GM18502 (cell line): ENCODE results near the gene GPRC5D.

Source experiments
- ATAC-seq: cut with Tn5 transposase; IDR thresholded peaks from one replicate; pipeline ENCODE4 v1.9.1; 2021; ENCODE audit warnings: mild to moderate bottlenecking; ENCODE audit not compliant: unreplicated experiment, poor library complexity

Gene GPRC5D

DNA sequence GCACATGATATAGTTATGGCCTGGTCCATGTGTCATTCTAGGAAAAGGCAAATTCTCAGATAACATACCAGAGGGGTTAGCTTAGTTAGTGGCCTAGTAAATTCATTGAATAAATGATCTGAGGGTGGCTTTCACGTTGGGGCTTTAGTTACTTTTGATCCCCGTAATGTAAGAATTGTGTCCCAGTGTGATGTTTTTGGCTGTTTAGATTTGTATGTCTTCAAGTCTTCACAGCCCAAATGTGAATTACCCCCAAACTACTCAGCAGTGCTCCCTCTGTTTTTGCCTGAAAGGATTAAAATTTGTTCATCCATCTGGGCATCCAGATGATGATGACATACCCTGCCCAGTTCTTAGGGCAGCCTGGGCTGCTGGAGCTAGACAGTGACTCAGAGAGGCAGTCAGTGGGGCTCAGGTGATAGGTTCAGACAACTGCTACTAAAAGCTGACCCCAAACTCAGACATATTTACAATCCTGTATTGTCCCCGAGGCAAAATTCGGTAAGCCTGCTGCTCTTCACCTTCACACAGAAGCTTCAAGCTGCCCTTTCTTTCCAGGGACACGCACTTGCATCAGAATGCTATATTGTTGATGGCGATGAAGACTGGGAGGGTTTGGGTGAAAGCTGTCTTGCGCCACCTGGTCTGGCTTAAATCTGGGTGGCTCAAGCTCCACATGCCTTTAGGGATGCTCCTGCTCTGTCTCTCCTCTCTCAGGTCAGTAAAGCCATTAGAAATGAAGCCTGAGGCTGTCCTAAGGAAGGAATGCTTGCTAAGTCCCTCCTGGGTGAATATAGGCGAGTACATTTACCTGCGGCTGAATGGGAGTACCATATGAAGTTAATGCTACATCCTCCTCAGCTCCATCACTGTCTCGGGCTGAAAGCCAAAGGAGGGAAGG, 10.3 kb downstream of the GPRC5D start:
- no peak for ATAC-seq

DNA sequence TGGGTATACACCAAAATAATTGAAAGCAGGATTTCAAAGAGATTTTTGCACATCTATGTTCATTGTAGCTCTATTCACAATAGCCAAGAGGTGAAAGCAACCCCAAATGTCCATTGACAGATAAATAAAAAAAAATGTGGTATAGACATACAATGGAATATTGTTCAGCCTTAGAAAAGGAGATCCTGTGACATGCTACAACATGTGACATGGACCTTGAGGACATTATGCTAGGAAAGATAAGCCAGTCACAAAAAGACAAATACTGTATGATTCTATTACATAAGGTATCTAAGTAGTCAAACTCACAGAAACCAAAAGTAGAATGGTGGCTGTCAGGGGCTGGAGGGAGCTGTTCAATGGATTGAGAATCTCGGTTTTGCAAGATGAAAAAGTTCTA, 12.1 kb downstream of the GPRC5D start:
- no peak for ATAC-seq

DNA sequence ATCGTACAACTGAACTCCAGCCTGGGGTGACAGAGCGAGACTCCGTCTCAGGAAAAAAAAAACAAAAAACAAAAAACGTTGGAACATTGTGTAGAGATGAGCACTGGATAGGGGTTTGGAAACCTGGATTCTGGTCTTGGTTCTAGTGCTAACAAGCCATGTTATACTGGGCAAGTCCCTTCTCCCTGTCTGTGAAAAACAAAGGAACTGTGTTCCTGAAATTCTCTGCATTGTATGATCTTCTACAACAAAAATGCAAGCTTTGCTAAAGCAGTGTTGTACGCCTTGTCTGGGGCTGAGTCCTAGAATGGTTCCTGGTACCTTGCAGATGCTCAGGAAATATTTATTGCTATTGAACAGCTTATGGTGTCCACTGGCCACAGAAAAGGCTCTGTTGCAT, 13.4 kb downstream of the GPRC5D start:
- ATAC-seq, result no peak

DNA sequence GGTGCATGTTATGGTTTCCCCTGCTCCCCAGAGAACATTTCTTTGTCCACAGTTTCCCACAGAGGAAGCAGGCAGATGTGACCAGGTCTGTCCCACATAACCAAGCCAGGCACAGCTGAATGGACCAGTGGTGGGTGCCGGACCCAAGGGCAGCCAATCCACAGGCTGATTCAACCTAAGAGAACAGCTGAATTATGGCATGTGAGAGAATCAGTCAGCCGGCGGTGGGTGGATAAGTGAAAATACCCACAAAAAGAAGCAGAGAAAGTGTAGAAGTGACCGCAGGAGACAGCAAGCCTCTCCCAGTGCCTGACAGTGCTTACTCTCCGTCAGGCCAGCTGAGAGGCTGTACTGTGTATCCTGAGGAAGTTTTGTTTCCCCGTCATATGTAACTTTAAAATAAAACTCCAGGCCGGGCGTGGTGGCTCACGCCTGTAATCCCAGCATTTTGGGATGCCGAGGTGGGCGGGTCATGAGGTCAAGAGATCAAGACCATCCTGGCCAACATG, 14.9 kb downstream of the GPRC5D start:
- ATAC-seq, result no peak

DNA sequence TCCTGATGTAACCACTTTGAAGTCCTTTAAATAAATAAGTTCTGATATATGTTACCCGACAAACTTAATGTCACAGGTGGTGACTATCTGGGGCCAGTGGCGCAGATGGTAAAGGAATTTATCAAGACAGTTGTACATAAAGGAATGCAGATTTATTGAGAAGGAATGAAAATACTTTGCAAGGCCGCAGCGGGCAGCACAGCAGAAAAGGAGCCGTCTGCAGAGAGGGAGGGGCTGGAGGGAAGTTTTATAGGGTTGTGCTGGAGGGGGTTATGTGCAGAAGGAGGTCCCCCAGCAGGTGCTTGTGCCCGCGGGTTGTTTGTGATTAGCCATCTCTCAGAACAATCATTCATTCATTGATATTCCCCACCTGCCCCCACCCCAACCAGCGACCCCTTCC, 17.4 kb downstream of the GPRC5D start:
- ATAC-seq, result no peak

DNA sequence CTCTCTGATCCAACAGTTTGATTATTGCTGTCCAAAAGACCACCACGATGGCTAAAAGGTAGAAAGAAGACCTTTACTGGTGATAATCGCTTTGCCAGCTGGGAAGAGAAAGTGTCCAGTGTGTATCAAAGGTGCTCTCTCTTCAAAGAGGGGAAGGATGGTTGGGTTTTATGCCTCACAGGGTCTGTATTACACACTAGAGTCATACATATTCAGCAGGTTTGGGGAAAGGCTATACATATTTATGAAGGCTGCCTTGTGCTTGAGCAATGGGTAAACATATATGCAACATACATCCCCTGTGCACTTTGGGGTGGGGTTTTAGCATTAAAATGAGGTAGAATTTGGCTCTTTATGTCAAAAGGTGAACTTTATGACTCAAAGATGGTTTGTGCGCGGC, 18.2 kb downstream of the GPRC5D start:
- no peak for ATAC-seq

DNA sequence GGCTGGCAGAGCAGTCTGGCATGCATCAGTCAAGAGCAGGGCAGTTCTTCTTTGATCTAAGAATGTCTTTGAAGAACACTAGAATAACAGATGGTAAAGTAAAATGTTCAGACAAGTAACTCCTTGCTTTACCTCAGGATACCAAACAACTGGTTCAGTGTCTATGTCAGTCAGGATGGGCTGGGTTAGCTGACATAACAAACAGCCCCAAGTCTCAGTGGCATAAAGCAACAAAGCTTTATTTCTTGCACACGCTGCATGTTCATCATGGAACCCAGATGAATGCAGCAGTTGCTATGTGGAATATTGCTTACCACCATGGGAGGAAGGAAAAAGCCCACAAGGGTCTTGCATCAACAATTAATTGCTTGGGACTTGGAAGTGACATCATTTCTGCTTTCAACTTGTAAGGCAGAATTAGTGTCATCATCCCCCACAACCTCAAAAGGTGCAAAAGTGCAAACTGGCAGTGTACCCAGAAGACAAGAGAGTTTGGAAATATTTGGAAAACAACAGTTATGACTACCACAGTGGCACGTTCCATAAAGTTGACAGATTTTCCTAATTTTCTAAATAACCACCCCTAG, 21.2 kb downstream of the GPRC5D start:
- ATAC-seq, result no peak

DNA sequence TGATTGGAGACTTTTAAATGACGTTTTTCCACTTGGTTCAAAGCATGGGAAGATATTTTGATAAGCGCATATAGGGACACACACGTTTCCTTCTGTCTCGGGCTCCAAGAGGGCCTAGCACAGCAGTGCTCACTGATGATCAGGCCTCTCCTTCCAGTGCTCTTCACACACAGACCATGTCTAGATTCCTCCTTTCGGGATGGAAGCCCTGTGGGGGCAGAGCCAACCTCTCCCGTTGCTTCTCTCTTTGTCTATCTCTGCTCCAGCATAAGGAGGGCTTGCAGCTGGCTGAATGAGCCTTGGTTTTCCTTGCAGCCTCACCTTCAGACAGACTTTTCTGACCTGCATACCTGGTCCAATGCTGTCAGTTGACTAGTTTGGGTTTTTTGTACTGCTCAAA, 22.3 kb downstream of the GPRC5D start:
- ATAC-seq, result no peak

DNA sequence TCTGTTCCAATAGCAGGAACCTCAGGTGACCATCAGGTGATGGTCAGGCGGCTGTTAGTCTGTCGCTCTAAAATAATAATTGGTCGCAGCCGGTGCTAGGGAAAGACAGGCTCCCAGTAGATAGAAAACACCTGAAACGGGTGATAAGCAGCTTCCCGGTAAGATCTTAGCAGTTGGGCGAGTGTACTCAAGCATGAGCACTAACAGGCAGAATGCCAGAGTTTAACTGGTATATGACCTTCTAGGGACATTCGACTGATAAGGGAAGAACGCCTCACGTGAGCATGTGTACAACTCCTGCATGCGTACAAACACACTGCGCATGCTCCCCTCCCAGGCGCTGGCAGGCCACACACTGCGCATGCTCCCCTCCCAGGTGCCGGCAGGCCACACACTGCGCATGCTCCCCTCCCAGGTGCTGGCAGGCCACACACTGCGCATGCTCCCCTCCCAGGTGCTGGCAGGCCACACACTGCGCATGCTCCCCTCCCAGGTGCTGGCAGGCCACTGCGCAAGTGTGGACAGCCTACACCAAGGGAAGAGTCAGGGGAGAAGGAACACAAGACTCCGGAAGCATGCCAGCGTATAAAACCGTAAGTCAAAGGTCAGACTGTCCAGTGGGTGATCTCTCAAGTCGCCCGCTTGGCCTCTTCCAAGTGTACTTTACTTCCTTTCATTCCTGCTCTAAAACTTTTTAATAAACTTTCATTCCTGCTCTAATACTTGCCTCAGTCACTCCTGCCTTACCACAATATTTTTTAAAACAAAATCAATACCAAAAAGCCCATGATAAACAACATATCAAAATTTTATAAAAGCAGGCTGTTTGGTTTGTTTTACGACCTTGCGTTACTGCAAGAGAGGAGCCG, 24.5 kb downstream of the GPRC5D start:
- no peak for ATAC-seq

DNA sequence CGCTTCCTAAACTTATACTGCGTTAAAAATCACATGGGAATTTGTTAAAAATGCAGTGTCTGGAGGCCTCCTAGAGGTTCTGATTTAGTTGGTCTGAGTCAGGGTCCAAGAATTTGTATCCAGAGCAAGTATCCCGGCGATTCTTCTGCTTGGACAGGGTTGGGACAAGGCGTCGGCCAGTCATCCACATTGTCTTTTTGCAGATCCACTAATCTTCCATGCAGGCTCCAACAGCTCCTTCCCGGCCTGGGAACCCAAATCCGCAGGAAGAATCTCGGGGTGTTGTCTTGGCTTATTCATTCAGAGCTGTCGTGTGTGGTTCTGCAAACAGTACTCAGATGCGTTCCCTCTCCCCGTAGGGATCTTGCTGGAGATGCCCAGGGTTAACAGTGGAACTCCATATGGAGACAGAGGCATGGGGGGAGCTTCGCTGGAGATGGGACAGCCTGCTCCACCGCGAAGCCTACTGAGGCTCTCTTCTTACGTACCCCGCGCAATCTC, 25.3 kb downstream of the GPRC5D start:
- no peak for ATAC-seq

DNA sequence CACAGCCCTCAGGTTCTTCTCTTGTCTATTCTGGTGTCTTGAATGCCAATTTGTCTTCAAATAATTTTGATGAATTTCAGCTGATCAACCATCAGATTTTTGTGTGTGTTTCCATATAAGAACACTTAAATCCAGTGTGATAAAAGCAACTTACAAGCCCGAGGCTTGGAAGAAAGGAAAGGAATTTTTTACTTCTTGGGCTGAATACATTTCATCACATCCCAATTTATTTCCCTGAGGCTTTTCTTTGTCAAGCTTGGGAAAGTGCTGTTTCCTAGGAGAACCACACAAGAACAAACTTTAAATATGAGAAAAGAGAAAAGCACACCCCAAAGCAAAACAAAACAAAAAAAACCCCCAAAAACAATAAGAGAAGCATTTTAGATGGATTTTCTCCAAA, 26.6 kb downstream of the GPRC5D start:
- ATAC-seq, result no peak

DNA sequence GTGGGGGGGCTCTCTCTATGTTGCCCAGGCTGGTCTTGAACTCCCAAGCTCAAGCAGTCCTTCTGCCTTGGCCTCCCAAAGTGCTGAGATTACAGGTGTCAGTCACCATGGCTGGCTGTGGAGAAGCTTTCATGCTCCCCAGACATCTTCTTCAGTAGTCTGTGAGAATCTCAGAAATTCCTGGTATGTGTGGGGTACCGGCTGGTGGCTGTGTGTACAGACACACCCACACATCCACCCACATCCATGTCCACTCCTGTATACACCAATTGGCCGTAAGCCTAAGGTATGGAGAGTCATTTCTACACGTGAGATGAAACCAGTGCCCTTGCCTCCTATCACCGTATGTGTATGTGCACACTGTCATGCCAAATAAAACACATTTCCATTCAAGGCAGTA, 27.8 kb downstream of the GPRC5D start:
- ATAC-seq, result no peak

DNA sequence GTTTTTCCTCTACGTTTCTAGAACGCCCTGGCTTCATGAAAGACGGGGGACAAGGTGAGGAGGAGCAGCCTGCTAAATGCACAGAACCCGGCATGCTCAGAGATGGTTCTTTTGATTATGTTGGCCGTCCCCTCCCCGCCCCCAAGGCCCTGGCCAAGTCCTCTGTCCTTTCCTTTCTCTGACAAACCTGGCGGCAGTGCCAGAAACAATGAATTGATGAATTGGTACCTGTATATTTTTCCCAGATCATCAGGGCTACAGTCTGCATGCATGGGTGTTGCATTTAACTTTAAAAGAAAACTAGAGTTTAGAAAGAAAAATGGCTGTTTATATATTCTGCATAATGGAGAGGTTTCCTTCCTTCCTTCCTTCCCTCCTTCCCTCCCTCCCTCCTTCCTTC, 29.0 kb downstream of the GPRC5D start:
- no peak for ATAC-seq

DNA sequence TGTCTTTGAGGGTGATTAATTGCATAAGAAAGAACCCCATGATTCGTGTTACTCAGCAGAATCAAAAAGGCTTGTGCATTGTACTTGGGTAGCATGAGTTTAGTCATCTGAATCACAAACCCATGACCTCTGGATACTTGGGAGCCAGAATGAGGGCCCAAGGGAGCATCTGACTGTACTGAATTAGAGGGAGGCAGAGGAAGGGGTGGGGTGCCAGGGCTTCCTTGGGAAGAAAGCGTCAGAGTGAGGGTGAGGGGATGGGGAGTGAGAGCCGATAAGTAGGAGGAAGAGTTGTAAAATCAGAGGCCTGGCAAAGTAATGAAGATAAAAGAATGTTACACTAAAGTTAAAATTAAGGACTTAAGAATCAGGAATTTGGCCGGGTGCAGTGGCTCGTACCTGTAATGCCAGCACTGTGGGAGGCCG, 29.8 kb downstream of the GPRC5D start:
- no peak for ATAC-seq

DNA sequence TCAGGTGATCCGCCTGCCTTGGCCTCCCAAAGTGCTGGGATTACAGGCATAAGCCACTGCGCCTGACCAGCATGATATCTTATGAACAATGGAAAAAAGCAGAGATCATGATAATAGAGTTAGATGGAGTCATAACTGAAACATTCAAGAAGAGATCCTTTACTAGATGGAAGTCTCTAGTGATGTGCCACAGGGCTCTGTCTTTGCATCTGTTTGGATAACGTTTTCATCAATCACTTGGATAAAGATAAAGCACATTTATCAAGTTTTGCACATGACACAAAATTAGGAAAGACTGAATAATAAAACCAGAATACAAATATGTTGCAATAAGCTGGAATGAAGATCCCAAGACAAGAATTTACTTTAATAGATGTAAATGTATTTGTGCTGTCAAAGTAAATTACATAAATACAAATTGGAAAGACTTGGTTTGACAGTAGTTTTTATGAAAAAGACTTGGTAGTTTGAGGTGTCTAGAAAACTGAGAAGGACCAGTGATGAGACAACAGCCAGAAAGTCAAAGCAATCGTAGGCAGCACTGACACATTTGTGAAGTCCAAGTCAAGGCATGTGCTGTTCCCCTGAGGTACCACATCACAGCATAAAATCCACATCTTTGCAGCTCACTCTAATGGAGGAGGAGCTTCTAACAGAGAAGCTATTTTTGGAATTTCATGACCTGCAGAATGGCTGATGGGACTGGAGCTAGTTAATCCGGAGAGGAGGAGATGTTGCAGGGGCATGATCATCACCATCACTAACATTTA, 32.1 kb downstream of the GPRC5D start:
- ATAC-seq, result no peak

DNA sequence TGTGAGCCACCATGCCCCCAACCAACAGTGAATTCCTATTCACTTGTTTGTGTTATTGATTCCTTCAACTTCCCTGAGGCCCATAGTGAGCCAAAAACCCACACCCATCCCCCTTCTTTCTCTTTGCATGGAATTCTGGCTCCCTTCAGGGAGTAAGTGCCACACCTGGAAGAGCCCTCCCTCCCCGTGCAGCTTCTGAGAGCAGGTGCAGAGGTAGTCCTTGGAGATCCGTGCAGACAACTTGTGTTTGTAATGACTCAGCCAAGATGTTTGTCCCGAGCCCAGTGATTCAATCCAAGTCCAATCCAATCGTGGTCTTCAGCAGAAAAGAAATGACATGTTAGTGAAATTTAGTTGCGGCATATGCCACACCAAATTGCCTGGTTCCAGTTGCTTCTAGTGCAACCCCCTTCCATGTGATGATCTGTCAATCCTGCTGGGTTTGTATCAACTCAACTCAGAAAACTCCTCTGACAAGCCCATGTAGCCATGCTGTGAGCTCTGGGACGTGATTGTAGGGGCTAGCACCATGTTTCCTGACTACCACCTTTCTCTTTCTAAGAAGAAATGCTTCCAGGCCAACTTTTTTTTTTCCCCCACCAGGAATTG, 33.1 kb downstream of the GPRC5D start:
- no peak for ATAC-seq

DNA sequence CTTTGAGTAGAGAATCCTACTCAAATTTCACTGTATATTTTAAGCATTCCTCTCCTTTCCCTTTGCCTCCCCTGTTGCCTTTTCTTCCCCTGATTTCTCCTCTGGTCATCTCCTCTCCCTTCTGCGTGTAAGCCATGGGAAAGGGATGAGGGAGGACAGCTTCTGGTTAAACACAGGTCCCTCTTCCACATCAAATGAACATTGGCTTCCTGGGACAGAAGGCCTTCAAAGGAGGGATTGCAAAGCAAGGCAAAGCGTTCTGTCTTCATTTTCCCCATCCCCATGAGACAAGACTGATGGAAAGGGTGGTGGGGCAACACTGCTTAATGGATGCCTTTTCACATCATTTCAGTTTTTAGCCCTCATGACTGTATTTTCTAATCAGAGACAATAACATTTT, 34.5 kb downstream of the GPRC5D start:
- no peak for ATAC-seq

DNA sequence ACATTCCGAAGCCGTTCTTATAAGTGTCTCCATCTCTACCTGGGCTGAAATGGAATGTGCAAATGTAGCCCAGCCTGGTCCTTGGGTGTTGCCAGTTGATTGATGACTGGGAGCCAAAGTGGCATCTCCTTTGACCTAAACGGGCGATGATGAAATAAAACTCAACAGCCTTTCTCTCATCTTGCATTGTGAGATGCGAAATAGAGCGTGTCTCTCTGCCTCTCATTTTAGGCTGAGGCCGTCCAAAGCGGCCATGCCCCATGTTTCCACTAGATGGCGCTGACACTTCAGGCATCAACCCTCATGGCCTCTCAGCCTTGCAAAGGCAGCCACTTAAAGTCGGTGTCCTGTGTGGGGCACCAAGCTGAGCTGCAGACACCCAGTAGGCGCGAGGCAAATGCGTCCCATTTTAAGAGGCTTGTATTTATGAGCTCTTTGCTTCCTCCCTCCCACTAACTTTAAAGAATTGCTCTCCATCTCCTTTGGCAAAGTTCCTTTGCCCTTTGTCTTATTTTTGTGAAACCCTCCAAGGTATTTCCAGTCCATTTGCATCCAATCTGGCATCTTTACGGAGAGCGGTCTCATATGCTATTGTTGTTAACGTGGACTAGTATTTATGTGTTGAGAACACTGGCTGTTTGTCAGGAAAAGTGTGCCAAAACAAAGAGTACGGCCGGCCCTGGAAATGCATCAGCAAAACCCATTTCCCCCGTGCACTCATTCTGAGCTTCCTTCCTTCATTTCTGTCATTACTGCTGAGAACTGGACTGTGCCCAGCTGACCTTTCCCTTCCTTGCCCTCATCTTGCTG, 35.6 kb downstream of the GPRC5D start:
- peak; percentile 91 for ATAC-seq

DNA sequence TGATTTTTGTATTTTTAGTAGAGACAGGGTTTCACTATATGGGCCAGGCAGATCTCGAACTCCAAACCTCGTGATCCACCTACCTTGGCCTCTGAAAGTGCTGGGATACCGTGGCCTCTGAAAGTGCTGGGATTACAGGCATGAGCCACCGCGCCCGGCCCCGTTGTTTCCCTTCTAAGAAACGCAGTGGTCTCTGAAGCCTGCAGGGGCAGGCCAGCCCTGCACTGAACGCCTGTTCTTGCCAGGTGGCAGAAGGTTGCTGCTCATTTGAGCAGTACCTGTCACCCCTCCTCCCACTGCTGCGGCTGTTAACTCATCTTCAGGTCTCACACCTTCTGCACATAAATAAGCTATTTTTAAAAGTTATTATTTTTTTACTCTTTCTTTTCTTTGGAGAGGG, 36.3 kb downstream of the GPRC5D start:
- no peak for ATAC-seq
